Measurements from ENCODE around the gene MLXIP. TPM values are rescaled to one million over a fixed set of nuclear protein-coding genes. Genes with fewer than 3 reads are reported as not detected.
A peak's percentile ranks its signal among the peaks of the same experiment; 100 is the strongest.

The MLXIP gene
- total and polyA plus RNA-seq, 2 of the 4 experiments (the other 2 are of a cell fraction): 2.7 to 10.8 TPM

GRCh38 chr12:122125452-122126341, 47.1 kb downstream of the MLXIP start (continued):
- TF ChIP-seq RCOR1 (IDR thresholded peaks at IDR 0.05; ENCODE audit: insufficient replicate concordance, low read length) (no peak), SMC3 (IDR thresholded peaks at IDR 0.05; ENCODE audit: low read depth, low read length) (no peak)

DNA sequence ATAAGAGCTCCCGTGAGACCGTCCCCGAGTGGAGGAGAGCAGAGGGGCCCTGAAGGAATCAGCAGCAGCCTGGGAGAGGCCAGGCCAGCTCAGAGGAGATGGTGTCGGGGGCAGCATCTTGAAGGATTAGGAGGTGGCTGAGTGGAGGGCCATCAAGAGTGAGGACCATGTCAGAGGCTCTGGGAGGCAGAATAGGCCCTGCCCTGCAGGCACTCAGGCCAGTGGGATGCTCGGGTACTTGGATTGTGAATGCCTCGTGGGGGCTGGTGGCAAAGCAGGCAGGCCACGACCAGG, 47.7 kb downstream of the MLXIP start:
- Histone ChIP-seq H3K4me3 (ENCODE audit: insufficient read depth, low read depth, low read length) (no peak overlapping the region), H3K4me1 (ENCODE audit: control insufficient read depth, insufficient read depth, low read length) (peaks cover 7% of the 10 kb centered on the region; the same call in 1 of the 2 replicates), H3K4me2 (ENCODE audit: low read depth, low read length) (no peak overlapping the region), H2AK9ac (replicated peaks; ENCODE audit: low read depth, low read length, poor library complexity) (peak overlapping the region; percentile 46), H3K56ac (ENCODE audit: extremely low read depth, insufficient read depth, low read length) (no peak overlapping the region), H3K27ac (ENCODE audit: insufficient read depth, low read length) (no peak overlapping the region), H3K23ac (ENCODE audit: low read depth, low read length) (no peak overlapping the region), H2AK5ac (ENCODE audit: low read depth, low read length) (no peak overlapping the region), H4K91ac (ENCODE audit: insufficient read depth, low read depth, low read length) (no peak overlapping the region), H2BK20ac (ENCODE audit: low read depth, low read length) (no peak overlapping the region), H3K79me1 (ENCODE audit: low read depth in 1 of 2, low read length in 2 of 2) (peaks cover 9 to 36% of the 10 kb centered on the region in 2 experiments), H2BK5ac (ENCODE audit: low read depth, low read length, poor library complexity, severe bottlenecking) (no peak overlapping the region), H2BK120ac (ENCODE audit: low read depth, low read length) (no peak overlapping the region), H2AFZ (replicated peaks; ENCODE audit: low read length, poor library complexity) (no peak overlapping the region), H3K9me1 (ENCODE audit: insufficient read depth, low read length) (no peaks in the 10 kb centered on the region), H3K27me3 (ENCODE audit: control insufficient read depth, insufficient read depth, low read length) (no peaks in the 10 kb centered on the region), H4K20me1 (ENCODE audit: insufficient read depth, low read length) (peaks cover 35% of the 10 kb centered on the region), H3K4ac (ENCODE audit: low read depth, low read length) (no peak overlapping the region), H3K9me3 (ENCODE audit: control insufficient read depth, insufficient read depth, low read length) (no peaks in the 10 kb centered on the region), H4K5ac (ENCODE audit: low read depth, low read length) (no peak overlapping the region), H4K8ac (ENCODE audit: low read depth in 2 of 2, low read length in 2 of 2) (no peak overlapping the region), H2BK15ac (ENCODE audit: low read depth, low read length) (no peak overlapping the region), H3K14ac (replicated peaks; ENCODE audit: low read depth, low read length) (no peak overlapping the region), H3K18ac (ENCODE audit: low read depth, low read length) (no peak overlapping the region), H3K36me3 (ENCODE audit: control insufficient read depth, insufficient read depth, low read length) (peaks cover 28% of the 10 kb centered on the region), H3K9ac (ENCODE audit: low read depth, low read length) (no peak overlapping the region)
- ATAC-seq (ENCODE audit: low read depth): no peak
- no peak for TF ChIP-seq NFE2L2 (IDR thresholded peaks at IDR 0.05; ENCODE audit: low read depth, low read length)
- TF ChIP-seq FOS (IDR thresholded peaks at IDR 0.05; ENCODE audit: low read depth, low read length): no peak
- no peak for TF ChIP-seq BHLHE40 (IDR thresholded peaks at IDR 0.05; ENCODE audit: low read depth, low read length)
- TF ChIP-seq CHD1 (IDR thresholded peaks at IDR 0.05; ENCODE audit: low read depth, low read length): no peak
- TF ChIP-seq SMC3 (IDR thresholded peaks at IDR 0.05; ENCODE audit: low read depth, low read length): no peak
- no peak for TF ChIP-seq RFX5 (IDR thresholded peaks at IDR 0.05; ENCODE audit: low read depth, low read length)
- TF ChIP-seq MAZ (IDR thresholded peaks at IDR 0.05; ENCODE audit: borderline replicate concordance, low read depth, low read length): no peak
- TF ChIP-seq POLR2A (IDR thresholded peaks at IDR 0.05; ENCODE audit: low read depth, low read length): no peak
- no peak for TF ChIP-seq RCOR1 (IDR thresholded peaks at IDR 0.05; ENCODE audit: insufficient replicate concordance, low read length)
- no peak for TF ChIP-seq MAFK (IDR thresholded peaks at IDR 0.05; ENCODE audit: low read depth, low read length)
- no peak for TF ChIP-seq MXI1 (IDR thresholded peaks at IDR 0.05; ENCODE audit: borderline replicate concordance, low read depth, low read length)
- TF ChIP-seq, protein P1, sequence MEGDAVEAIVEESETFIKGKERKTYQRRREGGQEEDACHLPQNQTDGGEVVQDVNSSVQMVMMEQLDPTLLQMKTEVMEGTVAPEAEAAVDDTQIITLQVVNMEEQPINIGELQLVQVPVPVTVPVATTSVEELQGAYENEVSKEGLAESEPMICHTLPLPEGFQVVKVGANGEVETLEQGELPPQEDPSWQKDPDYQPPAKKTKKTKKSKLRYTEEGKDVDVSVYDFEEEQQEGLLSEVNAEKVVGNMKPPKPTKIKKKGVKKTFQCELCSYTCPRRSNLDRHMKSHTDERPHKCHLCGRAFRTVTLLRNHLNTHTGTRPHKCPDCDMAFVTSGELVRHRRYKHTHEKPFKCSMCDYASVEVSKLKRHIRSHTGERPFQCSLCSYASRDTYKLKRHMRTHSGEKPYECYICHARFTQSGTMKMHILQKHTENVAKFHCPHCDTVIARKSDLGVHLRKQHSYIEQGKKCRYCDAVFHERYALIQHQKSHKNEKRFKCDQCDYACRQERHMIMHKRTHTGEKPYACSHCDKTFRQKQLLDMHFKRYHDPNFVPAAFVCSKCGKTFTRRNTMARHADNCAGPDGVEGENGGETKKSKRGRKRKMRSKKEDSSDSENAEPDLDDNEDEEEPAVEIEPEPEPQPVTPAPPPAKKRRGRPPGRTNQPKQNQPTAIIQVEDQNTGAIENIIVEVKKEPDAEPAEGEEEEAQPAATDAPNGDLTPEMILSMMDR (conservative IDR thresholded peaks at IDR 0.05; ENCODE audit: low read depth, low read length): no peak
- no peak for TF ChIP-seq RAD21 (IDR thresholded peaks at IDR 0.05; ENCODE audit: low read length)
- TF ChIP-seq, protein P2, sequence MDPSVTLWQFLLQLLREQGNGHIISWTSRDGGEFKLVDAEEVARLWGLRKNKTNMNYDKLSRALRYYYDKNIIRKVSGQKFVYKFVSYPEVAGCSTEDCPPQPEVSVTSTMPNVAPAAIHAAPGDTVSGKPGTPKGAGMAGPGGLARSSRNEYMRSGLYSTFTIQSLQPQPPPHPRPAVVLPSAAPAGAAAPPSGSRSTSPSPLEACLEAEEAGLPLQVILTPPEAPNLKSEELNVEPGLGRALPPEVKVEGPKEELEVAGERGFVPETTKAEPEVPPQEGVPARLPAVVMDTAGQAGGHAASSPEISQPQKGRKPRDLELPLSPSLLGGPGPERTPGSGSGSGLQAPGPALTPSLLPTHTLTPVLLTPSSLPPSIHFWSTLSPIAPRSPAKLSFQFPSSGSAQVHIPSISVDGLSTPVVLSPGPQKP (IDR thresholded peaks at IDR 0.05; ENCODE audit: borderline replicate concordance, low read depth, low read length): no peak
- CTCF ChIA-PET: interaction anchor here (1.9 kb wide), 1 partner anchor 72 kb away, joined by 6 read pairs; no protein-coding TSS in a partner anchor
- WGBS, 2 experiments (ENCODE audit: extremely low coverage in 2 of 2, insufficient read length in 1 of 2): 83% methylated on average over 3 of the region's 7 CpGs; no CpG with 5 or more reads in 1 of the 2 experiments
- in situ Hi-C loops (cut with MboI; ENCODE audit: low sequenced_read_pairs) (no loop called here), dilution Hi-C loops (cut with HindIII; ENCODE audit: low sequenced_read_pairs, unreplicated experiment) (no loop called here), intact Hi-C loops (cut with micrococcal nuclease) (no loop called here)
- no peak for DNase-seq
- BruUV-seq (replicated peaks): no TSS peak
- POLR2A ChIA-PET (ENCODE audit: unreplicated experiment): no interaction called here

Data from IMR-90 (cell line).